HPDE6-E6E7 (cell line): Measurements from ENCODE around the gene FGFR1OP2.

ENCODE experiments used
- DNase-seq: peaks from one replicate; pipeline ENCODE4 v3.0.0; 2011; ENCODE audit warnings: missing footprints; ENCODE audit errors: extremely low spot score

FGFR1OP2 gene

DNA sequence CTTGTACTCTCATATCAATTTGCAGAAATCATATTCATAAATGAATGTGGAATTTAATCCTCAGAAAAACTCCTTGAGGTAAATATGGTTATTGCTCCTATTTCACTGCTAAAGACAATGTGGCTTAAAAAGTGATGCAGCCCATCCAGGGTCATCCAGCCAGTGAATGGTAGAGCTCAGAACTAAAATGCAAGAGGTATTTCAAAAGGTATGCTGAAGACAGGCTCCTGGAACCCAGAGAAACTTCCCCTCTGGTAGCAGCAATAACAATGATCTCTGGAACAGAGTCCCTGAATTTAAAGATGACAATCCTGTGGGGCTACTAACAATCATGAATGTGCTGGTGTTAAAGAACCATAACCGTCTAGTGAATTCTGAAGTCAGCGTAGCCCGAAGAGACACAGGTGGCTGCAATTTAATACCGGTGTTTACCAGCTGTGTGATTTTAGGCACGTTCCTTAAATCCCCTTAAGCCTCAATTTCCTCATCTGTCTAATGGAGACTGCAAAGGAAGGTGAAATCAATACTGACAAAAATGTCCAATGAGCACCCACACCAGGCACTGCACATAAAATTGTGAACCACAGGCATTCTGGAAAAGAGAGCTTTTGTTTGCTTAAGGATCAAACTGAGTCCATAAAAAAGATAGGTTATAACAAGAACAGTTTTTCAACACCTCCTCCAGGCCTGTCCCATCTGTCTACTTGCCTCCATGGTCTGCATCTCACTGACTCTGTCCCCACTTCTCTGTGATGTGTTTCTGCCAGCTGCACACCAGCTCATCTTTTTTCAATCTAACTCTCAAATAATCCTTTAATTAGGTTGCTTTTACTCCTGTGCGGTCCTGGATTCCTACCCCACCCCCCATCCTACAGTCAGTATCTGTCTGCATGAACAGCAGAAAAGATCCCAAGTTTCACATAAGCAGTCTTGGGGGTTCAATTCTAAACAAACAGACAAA is 65.4 kb downstream of the FGFR1OP2 start:
- no peak for DNase-seq

DNA sequence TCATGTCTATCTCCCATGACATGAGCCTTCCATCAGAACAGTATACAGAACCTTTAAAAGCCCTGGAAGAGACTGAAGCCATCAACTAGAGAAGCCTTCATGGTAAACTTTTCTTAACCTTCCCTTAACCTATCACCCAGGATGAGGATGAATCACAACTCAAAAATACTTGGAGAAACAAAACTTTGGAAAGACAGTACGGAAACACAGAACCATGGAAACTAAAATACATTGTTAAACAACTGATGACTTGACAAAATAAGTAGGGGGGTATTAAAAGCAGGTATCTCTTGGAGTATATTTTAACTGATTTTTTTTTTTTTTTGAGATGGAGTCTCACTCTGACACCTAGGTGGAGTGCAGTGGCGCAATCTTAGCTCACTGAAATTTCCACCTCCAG is 67.2 kb downstream of the FGFR1OP2 start:
- no peak for DNase-seq

DNA sequence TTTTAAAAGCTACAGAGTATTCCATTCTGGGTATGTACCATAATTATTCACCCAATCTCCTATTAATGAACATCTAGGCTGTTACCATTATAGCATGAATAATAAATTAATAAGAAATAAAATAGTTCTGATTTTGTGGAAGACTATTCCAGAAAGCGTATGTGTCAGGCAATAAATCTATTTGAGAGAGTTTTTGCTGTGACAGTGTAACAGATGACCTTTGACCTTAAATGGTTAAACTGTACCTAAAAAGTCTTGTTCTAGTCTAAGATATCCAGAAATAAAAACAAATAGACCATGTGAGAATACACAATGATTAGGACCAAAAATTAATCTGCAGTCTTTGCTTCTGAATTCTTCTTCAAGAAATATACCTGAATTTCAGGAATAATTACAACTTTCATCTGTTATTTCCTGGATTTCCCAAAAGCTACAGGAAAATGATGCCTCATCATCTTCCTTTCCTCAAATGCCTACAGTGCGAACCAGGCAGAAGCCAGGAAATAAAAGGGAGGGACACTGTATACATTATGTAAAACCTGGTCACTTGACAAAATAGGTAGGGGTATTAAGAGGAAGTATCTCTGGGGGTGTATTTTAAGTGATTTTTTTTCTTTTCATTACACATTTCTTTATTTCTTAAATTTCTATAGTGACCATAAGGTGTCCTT is 68.7 kb downstream of the FGFR1OP2 start:
- DNase-seq: no peak

DNA sequence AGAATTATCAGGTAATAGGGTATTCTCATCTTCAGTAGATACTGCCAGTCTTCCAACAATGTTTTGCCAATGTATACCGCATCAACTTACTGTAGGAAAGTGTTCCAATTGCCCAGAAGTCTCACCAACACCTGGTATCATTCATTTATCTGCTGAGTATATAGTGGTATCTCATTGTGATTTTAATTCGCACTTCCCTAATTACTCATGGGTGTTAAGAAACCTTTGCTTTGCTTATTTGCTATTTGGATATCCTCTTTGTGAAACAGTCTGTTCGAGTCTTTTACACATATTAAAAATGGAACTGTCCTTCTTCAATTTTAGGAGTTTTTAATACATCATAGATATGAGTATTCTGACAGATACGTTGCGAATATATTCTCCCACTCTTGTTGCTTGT is 69.8 kb downstream of the FGFR1OP2 start:
- no peak for DNase-seq

DNA sequence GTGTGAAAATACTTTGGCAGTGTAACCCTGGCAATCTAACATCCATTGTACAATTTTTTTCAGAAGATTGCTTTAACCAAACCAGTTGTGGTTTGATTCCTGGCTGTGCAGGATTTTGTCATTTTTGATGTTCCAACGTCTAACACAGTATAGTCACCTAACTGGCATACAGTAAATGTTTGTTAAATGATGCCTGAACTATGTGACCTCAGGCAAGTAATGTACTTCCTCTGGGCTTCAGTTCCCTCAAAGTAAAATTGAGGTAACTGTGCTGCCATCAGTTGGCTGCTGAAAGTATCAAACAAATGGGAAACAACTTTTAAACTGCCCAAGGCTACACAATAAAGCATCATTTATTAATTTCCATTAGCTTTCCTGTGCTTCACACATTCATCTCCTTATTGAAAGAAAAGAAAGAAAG is 71.6 kb downstream of the FGFR1OP2 start:
- no peak for DNase-seq

DNA sequence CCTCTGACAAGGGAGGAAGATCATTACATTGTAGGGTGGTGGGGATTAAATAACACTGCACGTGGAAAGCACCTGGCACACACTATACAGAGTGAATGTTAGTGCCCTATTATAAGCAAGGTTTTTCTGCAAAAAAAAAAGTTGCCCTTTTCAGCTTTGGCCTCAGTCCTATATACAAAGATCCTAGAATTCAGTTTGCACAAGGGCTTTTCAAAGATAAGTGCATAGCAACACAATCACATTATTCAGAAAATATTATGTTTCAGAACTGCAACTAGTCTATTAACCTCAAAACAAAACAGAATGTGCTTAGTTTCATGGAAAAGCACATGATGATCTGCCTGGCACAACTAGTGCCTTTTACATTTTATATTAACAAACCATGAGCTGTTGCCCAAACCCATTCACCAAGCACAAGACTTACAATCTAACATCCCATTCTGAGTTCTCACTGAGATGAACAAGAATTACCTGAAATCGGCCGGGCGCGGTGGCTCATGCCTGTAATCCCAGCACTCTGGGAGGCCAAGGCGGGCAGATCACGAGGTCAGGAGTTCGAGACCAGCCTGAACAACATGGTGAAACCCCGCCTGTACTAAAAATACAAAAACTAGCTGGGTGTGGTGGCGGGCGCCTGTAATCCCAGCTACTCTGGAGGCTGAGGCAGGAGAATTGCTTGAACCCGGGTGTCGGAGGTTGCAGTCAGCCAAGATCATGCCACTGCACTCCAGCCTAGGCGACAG is 74.1 kb downstream of the FGFR1OP2 start:
- no peak for DNase-seq

DNA sequence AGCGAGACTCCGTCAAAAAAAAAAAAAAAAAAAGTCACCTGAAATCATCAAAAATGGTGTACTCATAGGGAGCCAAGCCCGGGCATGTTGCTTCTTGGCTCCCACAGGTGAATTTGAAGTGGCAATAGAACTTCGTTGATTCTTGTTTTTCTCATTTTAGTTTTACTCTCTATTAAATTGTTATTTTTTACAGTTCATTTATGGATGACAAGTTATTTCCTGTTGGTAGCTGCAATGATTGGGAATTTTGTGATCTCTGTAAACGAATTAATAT is 74.6 kb downstream of the FGFR1OP2 start:
- no peak for DNase-seq

DNA sequence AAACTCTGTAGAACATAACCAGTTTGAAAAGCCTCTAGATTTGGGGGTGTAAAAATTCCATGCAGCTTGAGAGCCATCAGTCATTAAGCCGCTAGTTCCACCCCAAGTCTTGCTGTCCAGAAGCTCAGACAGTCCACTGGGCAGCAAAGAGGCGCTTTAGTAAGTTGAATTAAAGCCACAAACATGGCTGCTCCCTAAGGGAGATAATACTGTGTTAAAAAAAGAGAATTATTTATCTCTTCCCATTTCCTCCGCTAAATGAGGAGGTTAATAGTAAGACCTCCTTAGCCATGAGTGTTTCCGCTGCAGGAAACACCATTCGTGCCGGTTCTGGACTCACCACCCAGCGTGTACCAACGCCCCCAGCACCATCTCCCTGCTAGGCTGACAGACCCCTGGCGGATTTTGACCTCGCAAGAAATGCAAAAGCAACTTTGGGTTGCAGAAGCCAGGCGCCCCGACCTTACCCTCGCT is 75.4 kb downstream of the FGFR1OP2 start:
- DNase-seq: no peak

DNA sequence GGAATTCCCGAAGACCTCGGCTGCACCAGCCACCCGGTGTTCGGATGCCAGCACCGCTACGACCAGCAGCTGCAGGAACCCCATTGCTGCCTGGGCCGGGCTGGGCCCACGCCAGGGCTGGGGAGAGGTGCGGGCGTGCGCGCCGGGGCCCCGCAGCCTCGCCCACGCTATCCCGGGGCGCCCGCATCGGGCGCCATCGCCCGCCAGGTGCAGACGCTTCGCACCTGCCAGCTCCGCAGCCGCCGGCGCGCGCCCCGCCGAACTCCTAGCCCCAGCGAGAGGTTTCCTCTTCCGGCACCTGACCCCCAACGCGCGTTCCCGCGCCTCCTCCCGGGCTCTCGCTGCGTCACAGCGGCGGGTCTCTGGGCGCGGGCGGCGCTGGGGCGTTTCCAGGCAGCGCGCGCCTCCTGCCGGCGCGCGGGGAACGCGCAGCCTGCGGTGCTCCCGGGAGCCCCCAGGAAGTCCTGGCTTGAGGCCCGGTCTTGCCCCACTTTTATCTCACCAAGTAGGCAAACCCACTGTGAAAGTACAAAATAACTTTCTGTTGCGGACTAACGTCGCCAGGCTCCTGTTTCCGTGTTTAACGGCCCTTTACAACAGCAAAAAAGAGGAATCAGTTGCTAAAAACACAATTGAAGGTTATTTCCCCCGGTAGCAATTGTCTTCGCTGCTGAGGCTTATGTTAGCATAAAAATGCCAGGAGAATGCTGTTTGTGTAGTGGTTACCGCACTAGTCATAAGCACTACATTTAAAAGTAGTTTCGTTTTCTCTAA is 76.0 kb downstream of the FGFR1OP2 start, which contains the start of gene TM7SF3:
TM7SF3 (minus strand) TSS at position 300 of the 774 bp plus-strand sequence; CDS start at position 84, 216 bp downstream.
- peak; percentile 92 for DNase-seq

DNA sequence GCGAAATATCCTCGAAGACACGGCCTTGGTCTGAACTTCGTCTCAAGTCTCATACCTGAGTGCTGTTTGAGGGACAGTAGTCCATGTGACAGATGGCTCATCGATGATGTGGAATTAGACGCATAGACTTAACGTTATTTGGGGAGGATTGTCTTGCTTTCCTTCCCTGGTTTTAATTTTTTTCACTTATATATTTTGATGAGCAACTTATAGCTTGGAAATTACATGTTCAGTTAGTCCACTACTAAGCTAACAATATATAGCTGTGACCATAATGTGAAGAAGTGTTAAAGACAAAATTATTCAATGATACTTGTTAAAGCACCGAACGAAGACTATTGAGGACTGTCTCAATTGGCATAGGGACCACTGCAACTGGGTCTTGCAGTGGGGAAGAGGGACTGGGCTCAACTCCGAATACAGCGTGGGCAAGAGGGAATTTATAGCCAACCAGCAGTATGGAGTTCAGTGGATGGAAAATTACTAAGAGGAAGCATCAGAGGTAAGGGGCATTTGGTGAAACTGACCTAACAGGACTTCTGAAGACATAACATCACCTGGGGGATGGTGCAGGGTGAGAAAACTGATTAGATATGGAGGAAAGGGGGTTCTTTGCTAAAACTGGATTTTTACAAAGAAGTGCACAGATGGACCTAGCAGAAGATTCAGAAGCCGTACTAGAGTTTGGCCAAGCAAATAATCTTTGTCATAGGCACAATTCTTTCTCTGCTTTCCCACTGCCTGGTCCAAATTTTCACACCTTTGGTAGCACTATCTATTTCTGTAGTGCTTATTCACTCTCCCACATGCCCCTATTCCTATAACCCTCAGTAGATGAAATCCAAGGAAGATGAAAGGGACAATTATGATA is 76.8 kb downstream of the FGFR1OP2 start:
- DNase-seq: no peak

DNA sequence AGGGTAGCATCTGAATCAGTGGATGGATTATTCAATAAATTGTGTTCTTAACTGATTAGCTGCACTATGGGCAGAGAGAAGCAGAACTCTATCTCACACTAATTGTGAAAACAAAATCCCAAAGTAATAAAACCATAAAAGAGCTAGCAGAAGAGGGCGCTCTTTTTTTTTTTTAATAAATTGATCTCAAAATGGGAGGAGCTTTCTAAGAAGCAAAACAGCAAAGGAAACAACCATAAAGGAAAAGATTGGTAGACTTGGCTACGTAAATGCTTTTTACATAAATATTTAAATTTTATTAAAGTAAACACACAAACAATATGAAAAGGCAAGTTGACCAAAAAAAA is 77.4 kb downstream of the FGFR1OP2 start:
- no peak for DNase-seq
